Left colon (tissue), 2 donors: Measurements from ENCODE around the gene MCF2L. TPM values are rescaled to one million over a fixed set of nuclear protein-coding genes. Genes with fewer than 3 reads are reported as not detected.

Source experiments
- ATAC-seq: fragments of 200-7000 bp; cut with Tn5 transposase; one replicate; pipeline ENCODE4 v1.9.1; 2020; ENCODE audit warnings: mild to moderate bottlenecking, moderate library complexity
- DNase-seq, 2 donors: peaks; one replicate each; pipeline ENCODE4 v3.0.0-alpha.2; 2020
- intact Hi-C, 2 donors: fragments of 100-400 bp; cut with DNase I in 1 of 2; cut with micrococcal nuclease in 1 of 2; formaldehyde crosslinking; loops; one replicate each; pipeline versions ENCODE4 v1.11.2 to v1.14.0; 2022; cut with DNase I, micrococcal nuclease
- total RNA-seq, 2 donors: library from RNA; stranded (reverse); fragmentation: NEBNext Ultra II Directional; extraction: Animal tissue kit (Norgen Biotek cat#: 25700); gene quantifications; one replicate each; pipeline ENCODE4 v1.2.1, GENCODE V29; 2021
- donor health status: DM: no; HTN: no; CAD: no.
- donor health status: DM: yes; HTN: yes; CAD: no.

Gene MCF2L
- total RNA-seq, 2 donors from 2014 or later = 86.9 to 101 TPM

DNA sequence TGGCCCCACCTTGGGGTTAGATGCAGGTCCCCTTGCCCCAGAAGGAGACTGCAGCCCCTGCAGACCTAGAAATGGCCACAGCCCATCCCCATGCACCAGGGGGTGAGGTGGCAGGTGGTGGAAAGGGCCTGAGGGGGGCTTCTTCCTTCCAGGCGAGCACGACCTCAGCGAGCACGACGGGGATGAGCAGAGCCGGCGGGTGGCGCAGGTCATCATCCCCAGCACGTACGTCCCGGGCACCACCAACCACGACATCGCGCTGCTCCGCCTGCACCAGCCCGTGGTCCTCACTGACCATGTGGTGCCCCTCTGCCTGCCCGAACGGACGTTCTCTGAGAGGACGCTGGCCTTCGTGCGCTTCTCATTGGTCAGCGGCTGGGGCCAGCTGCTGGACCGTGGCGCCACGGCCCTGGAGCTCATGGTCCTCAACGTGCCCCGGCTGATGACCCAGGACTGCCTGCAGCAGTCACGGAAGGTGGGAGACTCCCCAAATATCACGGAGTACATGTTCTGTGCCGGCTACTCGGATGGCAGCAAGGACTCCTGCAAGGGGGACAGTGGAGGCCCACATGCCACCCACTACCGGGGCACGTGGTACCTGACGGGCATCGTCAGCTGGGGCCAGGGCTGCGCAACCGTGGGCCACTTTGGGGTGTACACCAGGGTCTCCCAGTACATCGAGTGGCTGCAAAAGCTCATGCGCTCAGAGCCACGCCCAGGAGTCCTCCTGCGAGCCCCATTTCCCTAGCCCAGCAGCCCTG is 149.4 kb downstream of the MCF2L start:
- DNase-seq (no peak), ATAC-seq (no peak)
- intact Hi-C loops = no loop called here

DNA sequence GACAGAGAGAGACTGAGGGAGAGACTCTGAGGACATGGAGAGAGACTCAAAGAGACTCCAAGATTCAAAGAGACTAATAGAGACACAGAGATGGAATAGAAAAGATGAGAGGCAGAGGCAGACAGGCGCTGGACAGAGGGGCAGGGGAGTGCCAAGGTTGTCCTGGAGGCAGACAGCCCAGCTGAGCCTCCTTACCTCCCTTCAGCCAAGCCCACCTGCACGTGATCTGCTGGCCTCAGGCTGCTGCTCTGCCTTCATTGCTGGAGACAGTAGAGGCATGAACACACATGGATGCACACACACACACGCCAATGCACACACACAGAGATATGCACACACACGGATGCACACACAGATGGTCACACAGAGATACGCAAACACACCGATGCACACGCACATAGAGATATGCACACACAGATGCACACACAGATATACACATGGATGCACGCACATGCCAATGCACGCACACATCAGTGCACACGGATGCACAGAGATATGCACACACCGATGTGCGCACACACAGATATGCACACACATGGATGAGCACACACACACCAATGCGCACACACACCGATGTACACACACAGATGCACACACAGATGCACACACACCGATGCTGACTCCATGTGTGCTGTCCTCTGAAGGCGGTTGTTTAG is 150.3 kb downstream of the MCF2L start:
- intact Hi-C loops = no loop called here
- ATAC-seq (no peak), DNase-seq (no peak)

DNA sequence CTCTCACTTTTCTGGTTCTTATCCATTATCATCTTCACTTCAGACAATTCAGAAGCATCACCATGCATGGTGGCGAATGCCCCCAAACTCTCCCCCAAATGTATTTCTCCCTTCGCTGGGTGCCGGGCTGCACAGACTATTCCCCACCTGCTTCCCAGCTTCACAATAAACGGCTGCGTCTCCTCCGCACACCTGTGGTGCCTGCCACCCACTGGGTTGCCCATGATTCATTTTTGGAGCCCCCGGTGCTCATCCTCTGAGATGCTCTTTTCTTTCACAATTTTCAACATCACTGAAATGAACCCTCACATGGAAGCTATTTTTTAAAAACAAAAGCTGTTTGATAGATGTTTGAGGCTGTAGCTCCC is 150.8 kb downstream of the MCF2L start:
- intact Hi-C loops = no loop called here
- DNase-seq (no peak), ATAC-seq (no peak)

DNA sequence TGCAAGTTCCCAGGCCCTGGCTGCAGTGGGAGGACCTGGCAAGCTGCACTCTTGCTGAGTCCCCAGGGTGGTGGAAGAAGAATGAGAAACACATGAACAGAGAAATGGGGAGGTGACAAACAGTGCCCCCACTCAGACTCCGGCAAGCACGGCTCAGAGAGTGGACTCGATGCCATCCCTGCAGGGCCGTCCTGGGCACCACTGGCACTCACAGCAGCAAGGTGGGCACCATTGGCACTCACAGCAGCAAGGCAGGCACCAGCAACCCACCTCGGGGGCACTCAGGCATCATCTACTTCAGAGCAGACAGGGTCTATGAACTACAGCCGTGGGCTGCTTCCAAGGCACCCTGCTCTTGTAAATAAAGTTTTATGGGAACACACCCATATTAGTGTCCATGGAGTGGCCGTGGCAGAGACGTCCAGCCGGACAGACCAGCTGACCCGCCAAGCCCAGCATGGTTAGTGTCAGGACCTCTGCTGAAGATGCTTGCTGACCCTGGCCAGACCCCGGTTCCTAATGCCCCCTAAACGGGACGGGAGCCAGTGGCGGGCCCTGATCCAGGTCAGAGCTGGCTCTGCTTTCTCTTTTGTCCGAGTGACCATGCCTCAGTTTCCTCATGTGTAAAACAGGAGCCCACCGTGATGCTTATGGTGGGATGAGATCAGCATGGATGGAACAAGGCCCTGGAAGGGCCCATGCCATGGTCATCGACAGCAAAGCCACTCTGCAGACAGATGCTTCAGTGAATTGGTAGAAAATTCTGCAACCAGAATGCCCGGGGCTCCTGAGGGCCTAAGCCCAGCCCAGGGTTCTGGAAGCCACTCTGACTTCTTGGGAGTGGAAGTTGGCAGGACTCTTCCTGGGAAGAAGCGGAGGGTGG is 151.5 kb downstream of the MCF2L start:
- DNase-seq (no peak), ATAC-seq (no peak)
- intact Hi-C loops = no loop called here

DNA sequence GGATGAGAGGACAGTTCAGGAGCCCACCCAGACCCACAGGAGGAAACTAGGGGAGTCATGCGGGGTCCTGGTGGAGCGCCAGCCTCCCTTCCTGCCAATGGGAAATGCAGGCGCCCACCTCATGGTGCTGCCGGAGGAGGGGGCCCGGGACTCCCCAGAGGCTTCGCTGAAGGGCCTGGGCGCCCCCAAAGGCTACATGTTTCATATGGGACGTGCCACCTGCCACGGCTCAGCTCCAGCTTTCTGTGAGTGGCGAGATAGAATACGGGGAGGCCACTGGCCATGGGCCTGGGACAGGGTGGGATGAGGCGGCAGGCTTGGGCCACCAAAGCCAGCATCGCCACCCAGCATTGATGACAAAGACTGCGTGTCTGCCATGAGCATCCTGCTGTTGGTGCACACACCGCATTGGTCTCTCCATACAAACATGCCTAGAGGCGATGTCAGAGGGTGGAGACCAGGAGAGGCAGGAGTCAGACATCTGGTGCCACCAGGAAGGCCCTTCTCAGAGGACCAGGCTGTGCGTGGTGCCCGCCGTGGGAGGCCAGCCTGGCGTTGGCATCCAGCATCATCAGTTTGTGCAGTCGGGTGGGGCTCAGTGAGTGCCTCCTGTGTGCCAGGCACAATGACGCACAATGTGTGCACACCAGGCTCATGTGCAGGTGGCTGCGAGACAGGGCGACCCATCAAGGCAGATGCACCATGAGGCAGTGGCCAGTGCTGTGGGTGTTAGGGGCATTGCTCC is 152.3 kb downstream of the MCF2L start:
- no peak for DNase-seq
- no peak for ATAC-seq
- intact Hi-C loops = no loop called here

DNA sequence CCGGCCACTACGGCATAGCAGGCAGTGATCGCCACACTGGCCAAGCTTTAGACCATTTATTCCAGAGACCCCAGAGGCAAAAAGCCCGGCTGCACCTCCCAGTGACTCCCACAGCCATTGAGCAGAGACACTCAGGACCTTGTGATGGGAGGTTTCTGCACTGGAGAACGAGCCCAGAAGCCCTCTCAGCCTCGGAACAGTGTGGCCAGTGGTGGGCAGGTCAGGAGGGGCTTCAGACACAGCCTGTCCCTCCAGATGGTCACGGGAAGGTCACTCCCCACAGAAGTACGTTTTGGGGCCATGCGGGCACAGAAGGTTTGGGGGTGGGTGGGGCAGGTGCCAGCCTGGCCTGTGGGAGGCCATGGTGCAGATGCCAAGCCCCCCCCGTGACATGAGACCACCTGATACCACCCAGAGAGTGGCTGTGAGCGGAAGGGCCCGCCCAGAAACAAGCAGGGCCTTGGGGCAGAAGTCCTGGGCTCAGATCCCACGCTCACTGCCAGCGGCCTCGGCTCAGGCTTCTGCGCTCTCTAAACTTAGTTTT is 153.0 kb downstream of the MCF2L start:
- intact Hi-C loops = no loop called here
- DNase-seq (no peak), ATAC-seq (no peak)

DNA sequence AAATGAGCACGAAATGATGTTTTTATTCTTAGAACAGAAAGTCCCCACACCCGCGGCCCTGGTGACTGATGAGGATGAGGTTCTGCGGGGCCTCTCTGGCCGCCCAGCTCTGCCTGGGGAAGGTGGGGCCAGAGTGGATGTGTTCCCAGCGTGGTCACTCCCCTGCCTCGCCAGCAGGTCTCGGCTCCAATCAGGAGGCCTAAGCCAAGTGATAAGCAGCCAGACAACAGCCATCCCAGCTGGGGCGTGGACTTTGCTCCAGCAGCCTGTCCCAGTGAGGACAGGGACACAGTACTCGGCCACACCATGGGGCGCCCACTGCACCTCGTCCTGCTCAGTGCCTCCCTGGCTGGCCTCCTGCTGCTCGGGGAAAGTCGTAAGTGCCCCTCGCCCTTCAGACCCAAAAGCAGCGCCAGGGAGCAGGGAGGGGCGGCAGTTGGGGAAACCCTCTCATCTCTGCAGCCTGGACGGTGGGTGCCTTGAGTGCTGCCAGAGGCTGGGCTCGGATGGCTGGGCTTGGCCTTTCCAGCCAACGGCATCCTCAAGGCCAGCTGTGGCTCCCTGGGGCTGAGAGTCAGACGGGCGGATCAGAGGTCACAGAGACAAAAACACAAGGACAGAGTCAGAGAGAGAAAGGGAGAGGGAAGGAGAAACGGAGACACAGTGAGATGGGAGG is 153.7 kb downstream of the MCF2L start, which contains the start of gene F10:
Gene F10, plus strand, starts transcription at position 250 of the 676 bp plus-strand sequence. Its CDS starts 57 bp downstream, at position 307.
- ATAC-seq = peak; percentile 99
- intact Hi-C loops = no loop called here
- DNase-seq = peak; percentile 67 to 82

DNA sequence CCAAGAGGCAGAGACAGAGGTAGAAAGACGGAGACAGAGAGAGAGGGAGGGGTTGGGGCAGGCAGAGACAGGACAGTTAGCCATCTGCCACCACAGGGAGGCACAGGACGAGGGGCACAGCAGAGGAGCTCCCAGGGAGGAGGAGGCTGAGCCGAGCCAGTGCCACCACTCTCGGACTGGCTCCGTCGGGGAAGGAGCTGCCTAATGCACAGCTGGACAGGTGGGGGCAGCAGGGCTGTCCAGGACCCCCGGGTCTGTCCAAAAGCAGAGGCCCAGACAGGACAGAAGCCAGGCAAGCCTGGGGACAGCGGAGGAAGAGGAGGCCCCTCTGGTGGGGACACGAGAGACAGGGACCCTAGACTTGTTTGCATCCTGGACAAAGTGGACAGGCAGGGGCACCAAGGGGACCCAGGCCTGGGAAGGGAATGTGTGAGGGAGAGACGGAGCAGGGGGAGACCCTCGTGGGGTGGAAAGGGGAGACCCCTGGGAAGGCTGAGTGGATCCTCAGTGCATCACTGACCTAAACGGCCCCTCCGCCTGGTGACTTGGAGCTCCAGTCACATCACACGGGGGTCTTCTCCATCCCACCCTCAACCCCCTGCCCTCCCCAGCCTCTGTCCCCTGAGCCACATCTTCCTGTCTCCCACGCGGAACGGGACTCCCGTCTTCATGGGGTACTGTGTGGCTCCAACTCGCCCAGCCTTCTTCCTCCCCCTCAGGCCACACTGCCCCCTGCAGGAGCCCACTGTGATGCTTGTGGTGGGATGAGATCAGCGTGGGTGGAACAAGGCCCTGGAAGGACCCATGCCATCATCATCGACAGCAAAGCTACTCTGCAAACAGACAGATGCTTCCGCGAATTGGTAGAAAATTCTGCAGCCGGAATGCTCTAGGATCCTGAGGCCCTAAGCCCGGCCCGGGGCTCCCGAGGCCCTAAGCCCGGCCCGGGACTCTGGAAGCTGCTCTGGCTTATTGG is 154.5 kb downstream of the MCF2L start:
- peak; percentile 1 for ATAC-seq
- DNase-seq = no peak

DNA sequence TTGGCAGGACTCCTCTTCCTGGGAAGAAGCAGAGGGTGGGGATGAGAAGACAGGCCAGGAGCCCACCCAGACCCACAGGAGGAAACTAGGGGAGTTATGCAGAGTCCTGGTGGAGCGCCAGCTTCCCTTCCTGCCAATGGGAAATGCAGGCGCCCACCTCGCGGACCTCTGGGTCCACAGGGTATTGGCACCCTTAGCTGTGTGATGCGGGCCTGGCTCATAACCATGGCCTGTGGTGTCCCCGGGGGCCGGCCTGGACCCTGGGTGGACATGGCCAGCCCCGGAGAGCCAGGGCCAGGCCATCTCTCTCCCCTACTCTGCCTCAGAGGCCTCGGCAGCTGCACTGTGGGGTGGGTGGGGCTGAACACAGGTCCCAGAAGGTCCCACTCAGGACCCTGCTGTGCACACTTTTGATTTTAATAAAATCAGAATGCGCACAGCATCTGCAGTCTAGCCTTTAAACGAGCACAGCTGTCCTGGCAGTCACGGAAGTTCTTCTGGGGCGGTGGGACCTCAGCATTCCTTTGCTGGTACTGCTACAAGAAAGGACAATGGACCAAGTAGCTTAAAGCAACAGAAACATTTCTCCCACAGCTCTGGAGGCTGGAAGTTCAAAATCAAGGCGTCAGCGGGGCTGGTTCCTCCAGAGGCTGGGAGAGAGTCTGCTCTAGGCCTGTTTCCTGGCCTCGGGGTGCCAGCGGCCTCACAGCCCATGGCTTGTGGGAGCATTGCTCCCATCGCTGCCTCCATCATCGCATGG is 155.4 kb downstream of the MCF2L start:
- ATAC-seq (no peak), DNase-seq (peak in 1 of 2 donors; percentile 23)
- intact Hi-C loops = no loop called here

More for the DNA sequence above, 154.5 kb downstream of the MCF2L start:
- intact Hi-C loops = no loop called here

DNA sequence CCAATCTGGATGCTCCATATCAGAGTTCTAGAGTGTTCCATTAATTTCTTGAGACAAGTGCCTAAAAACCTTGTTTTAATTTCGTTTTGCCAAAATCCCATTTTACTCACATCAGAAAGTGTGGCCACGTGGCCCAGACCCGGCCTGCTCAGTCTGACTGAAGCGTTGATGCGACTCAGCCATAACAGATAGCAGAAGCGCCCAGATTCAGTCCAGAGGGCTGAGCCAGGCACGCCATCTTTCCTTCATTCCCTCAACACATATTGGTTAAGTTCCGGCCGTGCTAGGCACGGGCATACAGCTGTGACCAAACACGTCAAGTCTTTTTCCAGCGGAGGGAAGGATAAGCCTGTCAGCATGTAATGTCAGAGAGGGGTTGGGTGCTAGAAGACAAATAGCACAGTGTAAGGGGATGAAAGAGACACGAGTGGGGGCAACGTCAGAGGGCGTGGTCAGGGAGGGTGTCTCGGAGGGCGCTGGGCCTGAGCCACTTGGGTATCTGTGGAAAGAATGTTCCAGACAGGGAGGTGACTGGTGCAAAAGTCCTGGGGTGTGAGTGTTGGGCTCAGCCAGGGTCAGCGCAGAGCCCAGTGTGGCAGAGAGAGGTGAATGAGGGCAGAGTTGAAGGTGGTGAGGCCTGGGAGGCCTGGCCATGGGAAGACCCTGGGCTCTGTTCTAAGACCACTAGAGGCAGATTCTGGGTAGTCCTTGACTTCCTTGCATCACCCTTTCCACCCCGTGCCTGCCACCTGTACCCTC is 156.7 kb downstream of the MCF2L start:
- ATAC-seq (no peak), DNase-seq (peak in 1 of 2 donors; percentile 10)
- intact Hi-C loops = no loop called here

DNA sequence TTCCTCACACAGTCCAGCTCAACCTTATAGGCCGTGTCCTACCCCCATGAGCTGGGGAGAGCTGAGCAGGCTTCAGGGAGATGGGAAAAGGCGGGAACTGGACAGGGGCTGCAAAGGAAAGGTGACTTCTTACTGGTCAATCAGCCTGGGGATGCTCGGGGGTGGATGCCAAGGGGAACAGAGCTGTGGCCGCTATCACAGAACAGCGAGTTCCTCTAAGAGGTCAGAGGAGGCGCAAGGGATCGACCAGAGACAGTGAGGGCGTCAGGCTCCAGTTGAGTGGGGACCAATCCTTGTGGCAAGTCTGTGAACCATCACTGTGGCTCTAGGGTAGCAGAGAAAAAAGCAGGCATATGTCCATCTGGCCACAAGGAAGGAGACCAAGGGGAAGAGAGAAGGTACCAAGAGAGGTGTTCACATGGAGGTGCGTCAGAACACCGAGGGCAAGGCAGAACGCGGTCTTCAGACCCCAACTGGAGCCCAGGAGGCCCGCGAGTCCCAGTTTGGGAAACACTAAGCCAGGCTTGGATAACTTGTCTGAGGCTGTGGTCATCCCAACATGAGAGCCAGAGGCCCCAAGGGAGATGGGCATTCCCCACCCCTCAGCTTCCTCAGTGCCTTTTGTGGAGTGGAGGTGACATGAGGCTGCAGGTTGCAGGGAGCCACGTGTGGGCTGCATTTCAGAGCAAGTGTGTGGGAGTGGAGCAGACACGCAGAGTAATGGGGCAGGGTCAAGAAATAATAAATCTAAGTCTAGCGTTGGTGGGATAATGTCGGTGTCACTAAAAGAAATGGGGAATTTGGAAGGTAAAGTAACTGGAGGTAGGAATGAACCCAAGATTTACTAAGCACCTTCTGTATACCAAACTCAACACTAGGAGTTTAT is 157.5 kb downstream of the MCF2L start:
- intact Hi-C loops = no loop called here
- DNase-seq (peak in 1 of 2 donors; percentile 12), ATAC-seq (no peak)

DNA sequence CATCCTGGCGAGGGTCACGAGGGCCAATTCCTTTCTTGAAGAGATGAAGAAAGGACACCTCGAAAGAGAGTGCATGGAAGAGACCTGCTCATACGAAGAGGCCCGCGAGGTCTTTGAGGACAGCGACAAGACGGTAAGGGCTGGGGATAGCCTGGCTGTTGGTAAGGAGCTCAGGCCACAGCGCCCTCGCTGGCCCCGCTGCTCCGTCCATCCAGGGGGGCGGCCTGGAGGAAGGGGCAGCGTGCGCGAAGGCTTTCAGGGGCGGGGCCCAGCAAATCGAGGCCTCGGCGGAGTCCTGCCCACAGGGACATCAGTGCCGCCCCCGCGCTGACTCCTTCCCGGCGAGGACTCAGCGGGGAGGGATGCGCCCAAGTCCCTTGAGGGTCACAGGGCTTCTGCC is 160.5 kb downstream of the MCF2L start:
- intact Hi-C loops = no loop called here
- DNase-seq (peak in 1 of 2 donors; percentile 15), ATAC-seq (no peak)

DNA sequence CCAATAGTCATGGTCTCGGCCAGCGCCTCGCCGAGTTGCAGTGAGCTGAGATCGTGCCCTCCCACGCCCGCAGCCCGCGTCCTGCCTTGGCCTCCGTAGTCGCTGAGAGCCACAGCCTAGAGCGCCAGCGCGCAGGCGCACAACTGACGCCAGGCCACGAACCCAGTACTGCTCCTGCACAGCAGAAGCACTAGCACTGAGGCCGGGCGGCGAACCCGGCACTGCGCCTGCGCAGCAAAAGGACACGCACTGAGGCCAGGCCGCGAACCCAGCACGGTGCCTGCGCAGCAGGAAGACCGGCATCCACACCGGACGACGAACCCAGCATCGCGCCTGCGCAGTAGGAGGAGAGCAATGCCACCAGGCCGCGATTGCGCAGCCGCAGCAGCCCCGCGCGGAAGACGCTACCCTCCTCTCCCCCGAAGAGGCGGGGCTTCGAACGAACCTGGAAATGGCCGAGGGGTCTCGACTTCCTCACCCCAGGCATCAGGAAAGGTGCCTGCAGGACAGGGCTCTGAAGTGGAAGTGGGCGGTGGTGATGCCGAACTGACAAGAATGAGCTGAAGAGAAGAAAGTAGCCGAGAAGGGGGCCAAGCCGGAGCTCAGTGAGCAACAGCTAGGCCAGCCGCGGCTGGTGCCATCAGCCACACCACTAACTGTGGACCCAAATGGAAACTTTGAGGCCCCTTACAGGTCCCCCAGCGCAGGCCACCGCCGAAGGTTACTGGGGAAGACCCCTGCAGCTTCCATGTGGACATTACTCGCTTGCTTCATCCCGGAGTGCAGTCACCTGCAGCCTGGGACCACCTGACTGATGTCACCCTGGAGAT is 161.1 kb downstream of the MCF2L start:
- DNase-seq (peak in 1 of 2 donors; percentile 16), ATAC-seq (no peak)
- intact Hi-C loops = no loop called here

DNA sequence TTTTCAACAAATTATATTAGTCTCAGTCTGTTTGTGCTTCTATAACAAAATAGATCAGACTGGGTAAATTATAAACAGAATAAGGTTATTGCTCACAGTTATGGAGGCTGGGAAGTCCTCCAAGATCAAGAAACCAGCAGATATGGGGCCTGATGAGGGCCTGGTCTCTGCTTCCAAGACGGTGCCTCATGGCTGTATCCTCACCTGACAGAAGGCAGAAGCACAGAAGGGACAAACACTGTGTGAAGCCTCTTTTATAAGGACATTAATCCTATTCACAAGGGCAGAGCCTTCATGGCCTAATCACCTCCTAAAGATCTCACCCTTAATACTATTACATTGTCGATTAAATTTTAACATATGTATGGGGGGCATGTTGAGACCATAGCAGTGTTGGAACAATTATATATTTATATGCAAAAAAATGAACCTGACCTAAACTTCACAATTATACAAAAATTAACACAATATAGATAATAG is 166.3 kb downstream of the MCF2L start:
- DNase-seq = no peak
- no peak for ATAC-seq
- intact Hi-C loops = no loop called here
